ENCODE data around the gene ACO1. TPM values are rescaled to one million over a fixed set of nuclear protein-coding genes. Genes with fewer than 3 reads are reported as not detected.
"Not testable (repeated sequence)": the region's sequence is repeated elsewhere in the genome, so short reads cannot be mapped to it uniquely, and the experiment has no call there.

The ACO1 gene
- total RNA-seq (2014; rRNA removed; shearing (Covaris generic)): 42.7 and 47.6 TPM in 2 replicates

DNA sequence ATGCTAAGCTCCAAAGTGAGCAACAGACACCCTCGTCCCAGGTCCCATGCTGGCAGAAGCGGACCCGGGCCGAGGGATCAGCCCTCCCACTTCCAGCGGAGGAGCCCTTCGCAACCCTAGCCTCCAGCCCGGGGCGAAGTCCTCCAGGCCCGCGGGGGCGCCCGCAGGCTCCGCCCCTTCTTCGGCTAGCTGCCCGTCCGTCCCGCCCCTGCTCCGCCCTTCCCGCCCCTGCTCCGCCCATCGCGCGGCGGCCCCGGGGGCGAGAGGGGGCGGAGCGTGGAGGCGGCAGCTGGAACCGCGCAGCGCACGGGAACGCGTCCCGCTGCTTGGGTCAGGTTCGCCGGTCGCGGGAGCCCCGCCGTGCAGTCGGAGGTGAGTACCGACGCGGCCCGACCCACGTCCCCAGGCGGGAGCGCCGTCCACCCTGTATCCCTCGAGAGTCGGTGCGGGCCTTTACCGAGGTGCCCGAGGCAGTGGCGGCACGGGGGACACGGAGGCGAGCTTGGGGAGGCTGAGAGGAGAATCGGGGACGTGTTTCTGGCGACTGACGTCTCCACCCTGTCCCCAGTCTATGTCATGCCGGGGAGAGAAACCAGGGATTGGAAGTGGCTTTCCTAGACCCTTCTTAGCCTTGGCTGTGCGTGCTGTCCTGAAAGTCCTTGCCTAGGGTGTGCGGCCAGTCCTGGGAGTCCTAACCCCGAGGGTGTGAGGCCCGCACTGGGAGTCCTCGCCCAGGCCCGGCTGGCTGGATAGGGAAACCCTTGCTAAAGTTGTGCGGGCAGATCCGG, at the start of gene ACO1:
ACO1 (plus strand) TSS at position 280 of the 788 bp plus-strand sequence. CDS start 20,864 bp downstream, outside the sequence.
- peak; percentile 75 for DNase-seq (ENCODE audit: low read depth)

DNA sequence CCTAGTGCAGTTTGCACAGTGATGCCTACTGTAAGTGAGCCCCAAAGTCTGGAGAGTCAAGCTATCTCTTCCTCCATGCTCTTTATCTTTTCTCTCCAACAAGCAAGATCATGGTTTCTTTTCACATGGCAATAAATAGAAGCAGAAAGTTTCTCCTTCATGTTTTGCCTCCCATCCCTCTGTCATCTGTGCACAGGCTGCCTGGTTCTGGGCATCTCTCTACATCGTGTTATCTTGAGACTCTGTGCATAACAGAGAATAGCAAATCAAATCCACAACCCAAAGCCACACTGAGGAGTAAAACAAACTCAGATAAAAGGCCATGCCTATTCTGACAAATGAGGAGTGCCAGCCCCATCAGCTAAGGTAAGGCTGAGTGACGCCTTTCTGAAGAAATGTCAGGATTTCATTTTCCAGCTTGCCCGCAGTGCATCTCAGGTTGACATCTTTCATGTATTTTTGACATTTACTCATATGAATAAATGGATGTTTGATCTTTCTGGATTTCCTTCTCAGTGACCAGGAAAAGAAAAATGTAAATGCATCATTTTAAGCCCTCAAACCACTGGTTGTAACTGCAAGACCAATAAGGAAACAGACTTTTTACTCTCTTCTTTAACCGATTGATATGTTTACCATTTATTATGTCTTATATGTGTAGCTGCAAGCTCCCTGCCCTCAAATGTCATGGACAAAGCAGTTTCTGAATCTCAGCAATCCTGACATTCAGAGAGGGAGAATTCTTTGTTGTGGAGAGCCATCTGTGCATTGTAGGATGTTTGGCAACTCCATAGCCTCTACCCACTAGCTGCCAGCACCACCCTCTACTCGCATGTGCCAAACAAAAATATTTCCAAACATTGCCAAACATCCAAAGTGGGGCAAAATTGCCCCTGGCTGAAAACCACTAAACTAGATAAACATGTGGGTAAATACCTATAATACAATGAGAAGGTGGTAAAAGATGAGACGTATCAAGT, 49.2 kb upstream of the ACO1 start:
- DNase-seq (ENCODE audit: low read depth): no peak

GRCh38 chr9:32339424-32339823, 45.0 kb upstream of the ACO1 start:
- no peak for DNase-seq (ENCODE audit: low read depth)

- no peak for DNase-seq (ENCODE audit: low read depth)
Measured at GRCh38 chr9:32340361-32340760, 44.1 kb upstream of the ACO1 start.

DNA sequence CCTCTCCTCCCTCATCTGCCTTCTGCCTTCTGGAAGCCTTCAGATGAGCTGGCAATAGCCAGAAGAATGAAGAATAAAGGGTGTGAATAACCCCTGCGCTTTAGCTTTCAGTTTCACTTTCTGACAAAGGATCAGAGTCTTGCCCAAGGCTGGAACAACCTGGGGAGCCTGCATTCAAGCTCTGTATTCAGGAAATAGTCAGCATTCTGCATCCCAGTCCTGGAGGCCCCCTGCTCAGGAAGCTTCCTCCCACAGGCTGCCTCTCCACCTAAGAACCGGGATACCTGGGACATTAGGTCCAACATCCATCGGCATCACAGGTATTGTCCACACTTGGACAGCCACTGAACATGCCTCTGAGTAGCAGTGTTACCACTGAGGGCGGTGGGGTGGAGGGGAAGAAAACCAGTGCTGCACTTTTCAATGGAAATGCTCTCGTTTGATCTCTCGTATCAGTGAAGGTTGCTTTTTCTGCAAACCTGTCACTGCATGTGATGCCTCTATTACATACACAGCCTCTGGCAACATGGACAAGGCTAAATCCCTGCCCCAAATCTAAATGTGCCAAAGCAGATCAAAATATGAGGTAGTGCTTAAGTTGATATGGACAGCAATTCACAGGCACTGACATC, 39.8 kb upstream of the ACO1 start:
- DNase-seq (ENCODE audit: low read depth): peak; percentile 41

DNA sequence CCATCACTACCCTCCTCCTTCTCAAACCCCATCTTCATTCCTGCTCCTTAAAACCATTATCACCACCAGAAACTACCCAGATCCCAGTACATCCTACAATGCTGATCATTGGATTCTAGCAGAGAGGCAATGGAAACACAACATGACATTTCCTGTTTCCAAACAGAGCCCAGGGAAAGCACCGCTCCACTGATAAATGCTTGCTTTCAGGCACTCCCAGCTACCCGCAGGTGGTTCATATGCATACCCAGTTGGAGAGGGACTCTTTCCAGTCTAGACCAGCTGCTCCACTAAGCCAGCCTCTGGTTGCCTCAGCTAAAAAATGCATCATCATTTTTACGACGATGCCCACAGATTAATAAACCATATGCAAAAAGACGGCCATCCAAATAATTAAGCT, 39.2 kb upstream of the ACO1 start:
- DNase-seq (ENCODE audit: low read depth): no peak

GRCh38 chr9:32347571-32347970, 36.9 kb upstream of the ACO1 start:
- DNase-seq (ENCODE audit: low read depth): no peak

DNA sequence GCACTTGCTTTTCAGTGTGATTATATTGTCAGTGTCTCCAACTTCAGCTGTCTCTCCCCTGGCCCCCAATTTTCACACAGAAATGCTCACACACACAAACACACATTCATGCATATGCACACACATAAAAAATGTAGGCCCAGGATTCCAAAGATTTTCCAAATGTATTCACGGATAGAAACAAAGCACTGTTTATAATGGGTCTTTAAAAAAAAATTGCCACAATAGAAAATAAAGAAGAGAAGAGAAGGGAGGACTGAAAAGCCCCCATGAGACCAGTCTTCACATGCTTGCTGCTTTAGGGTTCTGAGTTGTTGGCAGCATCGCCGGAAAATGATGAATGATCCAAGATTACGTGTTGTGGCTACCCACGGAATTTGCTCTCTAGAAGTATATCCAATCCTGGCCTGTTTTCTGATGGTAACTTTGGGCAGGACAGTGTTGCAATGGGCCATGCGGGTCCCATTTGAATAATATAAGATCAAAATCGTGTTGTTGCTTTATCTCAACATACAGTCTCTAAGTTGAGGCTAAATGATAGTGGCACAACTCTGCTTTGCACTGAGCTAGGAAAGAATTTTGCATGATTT, 36.2 kb upstream of the ACO1 start:
- peak; percentile 8 for DNase-seq (ENCODE audit: low read depth)

DNA sequence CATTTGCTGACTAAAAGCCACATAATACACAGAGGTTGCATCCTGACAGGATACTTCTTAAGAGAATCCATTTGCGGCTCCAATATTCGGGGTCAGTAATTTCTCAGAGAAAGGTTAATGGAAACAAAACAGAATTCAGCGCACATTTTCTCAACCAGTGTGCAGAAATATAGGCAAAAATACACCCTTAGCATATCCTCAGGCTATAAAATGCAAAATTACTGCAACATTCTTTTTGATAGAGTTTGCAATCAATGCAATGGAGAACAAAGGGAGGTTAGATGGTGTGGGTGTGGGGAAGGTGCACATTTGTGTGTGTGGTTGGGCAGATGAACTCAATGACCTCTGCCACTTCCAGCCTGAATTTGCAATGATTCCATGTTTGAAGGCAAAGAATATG, 35.4 kb upstream of the ACO1 start:
- DNase-seq (ENCODE audit: low read depth): no peak

GRCh38 chr9:32350682-32351081, 33.8 kb upstream of the ACO1 start:
- peak; percentile 5 for DNase-seq (ENCODE audit: low read depth)

DNA sequence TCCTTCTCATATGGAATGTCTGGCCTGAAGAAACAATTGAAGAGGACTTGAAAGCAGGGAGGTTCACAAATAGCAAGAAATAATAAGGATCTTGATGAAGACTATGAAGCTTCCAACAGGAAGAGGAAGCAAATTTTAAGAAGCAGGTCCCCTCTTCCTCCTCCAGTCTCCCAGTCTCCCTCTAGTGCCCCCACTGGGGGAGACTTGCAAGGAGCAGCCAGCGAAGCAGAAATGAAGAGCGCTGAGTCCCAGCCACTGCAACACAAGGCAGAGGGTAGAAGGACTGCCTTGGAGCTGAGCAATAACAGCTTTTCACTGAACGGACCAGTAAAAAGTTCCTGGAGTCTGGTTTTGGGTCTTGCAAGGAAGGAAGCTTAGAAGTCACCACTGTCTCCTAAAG, 32.6 kb upstream of the ACO1 start:
- DNase-seq (ENCODE audit: low read depth): no peak

DNA sequence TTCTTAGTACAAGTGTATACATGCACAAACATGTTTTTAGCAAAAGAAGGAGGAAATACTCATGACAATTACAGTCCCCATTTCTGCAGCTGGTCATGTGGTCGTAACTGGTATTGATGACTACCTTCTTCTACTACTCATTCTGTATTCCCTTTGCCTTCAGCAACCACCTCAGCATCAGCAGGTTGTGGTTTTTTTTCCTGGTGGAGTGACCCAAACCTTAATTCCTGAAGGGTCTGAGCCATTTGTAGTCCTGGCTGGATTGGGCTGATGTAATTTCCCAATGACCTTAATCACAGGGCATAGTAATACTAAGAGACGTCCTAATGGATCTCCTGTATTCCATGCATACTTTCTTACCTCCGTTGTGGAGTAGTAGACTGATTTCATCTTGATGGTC, 31.0 kb upstream of the ACO1 start:
- DNase-seq (ENCODE audit: low read depth): not testable (repeated sequence)

- no peak for DNase-seq (ENCODE audit: low read depth)
Measured at GRCh38 chr9:32359452-32359851, 25.0 kb upstream of the ACO1 start.

DNA sequence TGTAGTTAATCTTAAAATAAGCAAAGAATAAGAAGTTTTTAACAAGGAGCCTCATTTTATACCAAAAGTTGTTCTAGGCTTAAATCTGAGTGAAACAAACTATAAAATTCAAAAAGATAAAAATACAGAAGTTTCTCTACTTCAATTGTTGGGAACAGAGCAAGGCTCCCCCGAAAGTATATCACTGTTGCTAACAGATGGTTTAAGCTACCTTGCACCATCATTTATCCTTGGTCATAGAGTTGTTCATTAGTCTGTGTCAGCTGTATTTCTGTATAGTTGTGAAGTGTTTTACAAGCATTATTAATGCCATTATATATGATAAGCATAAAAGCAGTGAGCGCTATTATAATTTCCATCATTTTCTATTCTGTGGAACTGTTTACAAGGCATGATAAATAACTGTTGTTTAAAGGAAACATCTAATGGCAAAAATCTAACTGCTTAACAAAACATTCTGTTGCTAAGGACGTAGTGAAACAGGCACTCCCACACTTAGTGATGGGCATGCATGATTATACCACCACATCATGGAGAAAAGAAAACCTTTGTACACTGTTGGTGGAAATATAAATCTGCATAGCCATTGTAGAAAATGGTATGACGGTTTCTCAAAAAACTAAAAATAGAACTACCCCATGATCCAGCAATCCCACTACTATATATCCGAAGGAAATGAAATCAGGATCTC, 23.3 kb upstream of the ACO1 start:
- no peak for DNase-seq (ENCODE audit: low read depth)

DNA sequence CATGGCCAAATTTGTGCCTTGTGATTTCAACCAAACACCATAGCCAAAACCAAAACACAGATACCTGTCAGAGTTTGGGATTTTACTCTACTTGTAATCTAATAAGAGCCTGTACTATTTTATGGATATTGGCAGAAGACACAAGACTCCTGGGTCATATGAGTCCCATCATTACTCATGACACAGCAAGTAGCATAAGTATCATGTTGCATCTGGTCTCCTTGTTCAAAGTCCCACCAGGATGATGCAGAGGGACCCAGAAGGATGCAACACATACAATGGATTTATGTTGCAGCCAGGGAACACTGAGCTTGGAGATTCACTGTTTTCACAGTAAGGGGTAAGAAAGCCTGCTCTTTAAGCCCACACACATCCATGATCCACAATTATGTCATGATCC, 13.2 kb upstream of the ACO1 start:
- DNase-seq (ENCODE audit: low read depth): no peak

DNA sequence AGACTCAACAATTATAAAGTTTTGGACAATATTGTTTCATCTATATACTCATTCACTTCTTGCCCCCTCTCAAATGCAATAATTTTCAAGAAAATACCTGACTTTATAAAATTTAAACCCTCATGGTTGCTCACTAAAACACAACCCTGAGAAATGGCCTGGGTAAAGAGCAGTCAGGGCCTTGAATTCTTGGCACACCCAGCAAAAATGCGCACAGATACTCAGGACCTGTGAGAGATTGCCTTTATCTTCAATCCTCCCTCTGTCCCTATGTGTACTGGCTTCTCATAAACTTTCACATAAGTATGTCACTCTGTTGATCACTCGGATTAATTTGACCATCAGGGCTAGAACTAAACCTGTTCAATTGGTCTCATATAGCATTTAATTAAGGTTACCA, 12.8 kb upstream of the ACO1 start:
- no peak for DNase-seq (ENCODE audit: low read depth)

DNA sequence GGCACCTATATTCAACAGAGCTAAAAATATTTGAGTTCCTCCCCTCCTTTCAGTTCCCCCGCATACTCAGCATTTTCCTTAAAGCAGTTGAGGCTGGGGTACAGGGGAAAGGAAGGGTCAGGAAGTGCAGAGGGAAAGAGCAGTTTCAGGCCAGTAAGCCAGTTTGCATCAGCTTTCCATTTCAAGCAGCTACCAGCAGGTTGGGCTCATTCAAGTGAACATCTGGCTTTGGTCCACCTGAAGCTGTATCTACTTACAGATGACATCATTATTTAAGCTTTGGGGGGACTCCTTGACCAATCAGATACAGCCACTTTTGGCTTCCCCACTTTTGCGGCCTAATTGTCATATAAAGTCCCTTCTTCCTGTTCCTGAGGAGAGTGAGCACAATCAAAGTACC, 8.2 kb upstream of the ACO1 start:
- DNase-seq (ENCODE audit: low read depth): no peak

DNA sequence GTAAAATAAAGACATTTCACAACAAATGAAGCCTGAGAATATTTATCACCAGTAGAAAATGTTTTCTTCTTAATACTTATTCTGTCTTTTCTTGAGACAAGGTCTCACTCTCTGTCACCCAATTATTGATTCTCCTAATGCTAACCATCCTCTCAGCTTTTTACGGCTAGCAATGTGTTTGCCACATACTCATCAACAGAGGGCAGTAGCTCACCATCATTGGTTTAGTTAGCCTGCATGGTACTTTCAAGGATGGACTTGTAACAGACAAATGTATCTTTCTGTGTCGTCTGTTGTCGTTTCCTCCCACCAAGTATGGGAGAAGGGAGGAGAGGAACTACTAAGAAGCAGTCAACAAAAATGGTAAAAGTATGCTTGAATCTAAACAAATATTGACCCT, 5.9 kb upstream of the ACO1 start:
- peak; percentile 70 for DNase-seq (ENCODE audit: low read depth)

DNA sequence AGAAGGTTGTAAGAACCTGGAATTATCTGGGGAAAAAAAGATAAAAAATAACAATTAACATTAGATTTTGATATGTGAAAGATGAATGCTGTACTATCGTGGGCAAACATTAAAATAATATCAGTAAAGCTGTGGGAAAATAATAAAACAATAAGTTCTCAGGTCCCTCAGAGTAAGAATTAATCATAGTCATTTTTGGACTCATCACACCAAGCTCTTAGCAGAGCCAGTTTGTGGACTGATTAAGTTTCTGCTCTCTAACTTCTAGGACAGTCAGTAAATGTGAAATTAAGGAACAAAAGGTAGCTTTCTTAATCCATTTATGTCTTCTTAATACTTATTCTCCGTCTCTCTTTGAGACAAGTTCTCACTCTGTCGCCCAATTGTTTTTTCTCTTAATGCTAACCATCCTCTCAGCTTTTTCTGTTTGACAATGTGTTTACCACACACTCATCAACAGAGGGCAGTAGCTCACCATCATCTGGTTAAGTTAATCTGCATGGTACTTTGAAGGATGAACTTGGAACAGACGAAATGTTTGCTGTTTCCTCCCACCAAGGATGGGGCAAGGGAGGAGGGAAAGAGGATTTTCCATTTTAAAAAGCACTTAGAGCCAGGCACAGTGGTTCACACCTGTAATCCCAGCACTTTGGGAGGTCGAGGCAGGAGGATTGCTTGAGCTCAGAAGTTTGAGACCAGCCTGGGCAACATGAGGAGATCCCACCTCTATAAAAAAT, 5.3 kb upstream of the ACO1 start:
- DNase-seq (ENCODE audit: low read depth): peak; percentile 73

DNA sequence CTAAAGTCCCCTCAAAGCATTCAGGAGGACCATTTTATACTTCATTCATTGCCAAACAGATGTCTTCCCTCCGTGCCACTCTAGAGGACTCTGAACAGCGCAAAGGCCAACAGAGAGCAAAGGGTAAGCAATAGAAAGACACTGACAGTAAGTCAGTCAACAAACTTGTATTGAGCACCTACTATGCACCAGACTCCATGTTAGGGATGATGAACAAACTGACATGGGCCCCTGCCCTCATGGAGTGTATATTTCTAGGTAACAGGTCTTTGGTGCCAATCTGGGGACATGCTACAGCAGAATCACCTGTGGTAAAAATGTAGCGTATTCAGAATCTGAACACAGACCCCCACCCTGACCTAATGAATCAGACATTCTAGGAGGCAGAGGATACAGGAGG, 3.5 kb upstream of the ACO1 start:
- no peak for DNase-seq (ENCODE audit: low read depth)
